Neural cell (in vitro differentiated cells): ENCODE data around the gene CAST. TPM values are rescaled to one million over a fixed set of nuclear protein-coding genes. Genes with fewer than 3 reads are reported as not detected.

ENCODE experiments used
- H2AFZ ChIP-seq: fragments of 200-600, 300-800 bp; sonication (generic), shearing (Covaris generic); 2 replicates; pipeline ENCODE4 v1.6.0; 2014; ENCODE audit warnings: low read depth, mild to moderate bottlenecking, antibody characterized with exemption, low read length, moderate library complexity
- H3F3A ChIP-seq: fragments of 200-600 bp; shearing (Covaris generic); 2 replicates; pipeline ENCODE4 v1.6.1; 2016; ENCODE audit warnings: mild to moderate bottlenecking, moderate library complexity, mixed read lengths, antibody characterized with exemption, low read length; ENCODE audit not compliant: insufficient read depth, poor library complexity, severe bottlenecking
- H3K27ac ChIP-seq: fragments of 200-600, 300-800 bp; sonication (generic), shearing (Covaris generic); 2 replicates; pipeline ENCODE4 v1.5.1; 2014; ENCODE audit warnings: mild to moderate bottlenecking, low read length, moderate library complexity
- H3K27me3 ChIP-seq: fragments of 300-800, 200-600 bp; sonication (generic), shearing (Covaris generic); 2 replicates; pipeline ENCODE4 v1.6.0; 2014; ENCODE audit warnings: mild to moderate bottlenecking, low read depth, low read length, moderate library complexity; ENCODE audit not compliant: insufficient read depth
- H3K36me3 ChIP-seq: fragments of 300-800, 200-600 bp; sonication (generic), shearing (Covaris generic); 2 replicates; pipeline ENCODE4 v1.5.1; 2014; ENCODE audit warnings: mild to moderate bottlenecking, antibody characterized with exemption, low read length, moderate library complexity; ENCODE audit not compliant: insufficient read depth
- H3K4me2 ChIP-seq: fragments of 300-800, 200-600 bp; sonication (generic), shearing (Covaris generic); 2 replicates; pipeline ENCODE4 v1.6.0; 2014; ENCODE audit warnings: mild to moderate bottlenecking, low read length
- H3K4me3 ChIP-seq: fragments of 300-800, 200-600 bp; sonication (generic), shearing (Covaris generic); 2 replicates; pipeline ENCODE4 v1.5.1; 2014; ENCODE audit warnings: mild to moderate bottlenecking, low read length, moderate library complexity
- H3K79me2 ChIP-seq: fragments of 200-600 bp; shearing (Covaris generic); replicated peaks from 2 replicates; pipeline ENCODE4 v1.6.0; 2014; ENCODE audit warnings: mild to moderate bottlenecking, low read length, moderate library complexity; ENCODE audit not compliant: insufficient read depth
- H3K9ac ChIP-seq: fragments of 300-800, 200-600 bp; sonication (generic), shearing (Covaris generic); 2 replicates; pipeline ENCODE4 v1.6.1; 2016; ENCODE audit warnings: mild to moderate bottlenecking, low read length, mixed read lengths
- H3K9me2 ChIP-seq: fragments of 200-600 bp; shearing (Covaris generic); 2 replicates; pipeline ENCODE4 v1.6.1; 2016; ENCODE audit warnings: mild to moderate bottlenecking, low read length, mixed read lengths; ENCODE audit not compliant: insufficient read depth
- H3K9me3 ChIP-seq: fragments of 200-600, 300-800 bp; sonication (generic), shearing (Covaris generic); 2 replicates; pipeline ENCODE4 v1.6.1; 2016; ENCODE audit warnings: mild to moderate bottlenecking, mixed run types, low read length, moderate library complexity, mixed read lengths
- H4K20me1 ChIP-seq: fragments of 200-600 bp; shearing (Covaris generic); 2 replicates; pipeline ENCODE4 v1.6.1; 2016; ENCODE audit warnings: mild to moderate bottlenecking, mixed run types; ENCODE audit not compliant: insufficient read depth
- EP300 ChIP-seq: fragments of 450-650 bp; conservative IDR thresholded peaks from 2 replicates; pipeline ENCODE4 v1.6.1; 2014; ENCODE audit warnings: antibody characterized with exemption, mild to moderate bottlenecking, moderate library complexity; ENCODE audit not compliant: poor library complexity, severe bottlenecking
- EZH2 ChIP-seq: fragments of 200-600, 300-800 bp; shearing (Covaris generic), sonication (generic); IDR thresholded peaks from 2 replicates; pipeline ENCODE4 v1.6.1; 2014; ENCODE audit warnings: antibody characterized with exemption, low read length, borderline replicate concordance, mild to moderate bottlenecking; ENCODE audit not compliant: insufficient read depth, poor library complexity, severe bottlenecking
- MXI1 ChIP-seq: fragments of 450-650 bp; conservative IDR thresholded peaks from 2 replicates; pipeline ENCODE4 v1.6.1; 2014; ENCODE audit warnings: antibody characterized with exemption, mild to moderate bottlenecking; ENCODE audit not compliant: poor library complexity, severe bottlenecking
- POLR2AphosphoS5 ChIP-seq: IDR thresholded peaks from 2 replicates; pipeline ENCODE4 v1.6.1; 2012
- RAD21 ChIP-seq: fragments of 450-650 bp; conservative IDR thresholded peaks from 2 replicates; pipeline ENCODE4 v1.6.1; 2014; ENCODE audit warnings: antibody characterized with exemption, mild to moderate bottlenecking, moderate library complexity
- SMC3 ChIP-seq: fragments of 450-650 bp; conservative IDR thresholded peaks from 2 replicates; pipeline ENCODE4 v1.6.1; 2014; ENCODE audit warnings: antibody characterized with exemption, mild to moderate bottlenecking, moderate library complexity; ENCODE audit not compliant: poor library complexity
- TAF1 ChIP-seq: IDR thresholded peaks from 2 replicates; pipeline ENCODE4 v1.6.1; 2012; ENCODE audit warnings: low read depth
- polyA plus RNA-seq: library from polyadenylated mRNA; depleted of rRNA; stranded (reverse); fragments of >200 nt; gene quantifications from 2 replicates; pipeline ENCODE4 v1.2.3, GENCODE V29; 2014
- TF ChIP-seq, protein P1 (sequence below): IDR thresholded peaks from 2 replicates; pipeline ENCODE4 v1.6.1; 2012; ENCODE audit warnings: borderline replicate concordance
- TF ChIP-seq, protein P2 (sequence below): fragments of 450-650 bp; IDR thresholded peaks from 2 replicates; pipeline ENCODE4 v1.5.1; 2014; ENCODE audit warnings: antibody characterized with exemption, mild to moderate bottlenecking, moderate library complexity; ENCODE audit not compliant: poor library complexity, severe bottlenecking

CAST gene
- polyA plus RNA-seq, 1 donor from 2014 or later = 8.4 TPM

GRCh38 chr5:96649681-96650540 is 12.3 kb upstream of the CAST start:
- no peak overlapping the region for H3K4me2 ChIP-seq
- no peak overlapping the region for H3K4me3 ChIP-seq
- H3K27ac ChIP-seq = no peak overlapping the region
- H4K20me1 ChIP-seq = no peaks in the 10 kb centered on the region
- H2AFZ ChIP-seq = no peak overlapping the region
- H3K27me3 ChIP-seq = no peaks in the 10 kb centered on the region
- TF ChIP-seq TAF1 = no peak
- TF ChIP-seq SMC3 = no peak
- no peaks in the 10 kb centered on the region for H3K9me3 ChIP-seq
- no peaks in the 10 kb centered on the region for H3F3A ChIP-seq
- no peak overlapping the region for H3K9ac ChIP-seq
- H3K79me2 ChIP-seq = no peaks in the 10 kb centered on the region
- H3K36me3 ChIP-seq = no peaks in the 10 kb centered on the region
- H3K9me2 ChIP-seq = no peaks in the 10 kb centered on the region

GRCh38 chr5:96651047-96651446 is 11.1 kb upstream of the CAST start:
- no peaks in the 10 kb centered on the region for H3K79me2 ChIP-seq
- TF ChIP-seq MXI1 = no peak
- TF ChIP-seq TAF1 = no peak
- TF ChIP-seq EZH2 = no peak
- TF ChIP-seq SMC3 = no peak
- TF ChIP-seq, protein P1, sequence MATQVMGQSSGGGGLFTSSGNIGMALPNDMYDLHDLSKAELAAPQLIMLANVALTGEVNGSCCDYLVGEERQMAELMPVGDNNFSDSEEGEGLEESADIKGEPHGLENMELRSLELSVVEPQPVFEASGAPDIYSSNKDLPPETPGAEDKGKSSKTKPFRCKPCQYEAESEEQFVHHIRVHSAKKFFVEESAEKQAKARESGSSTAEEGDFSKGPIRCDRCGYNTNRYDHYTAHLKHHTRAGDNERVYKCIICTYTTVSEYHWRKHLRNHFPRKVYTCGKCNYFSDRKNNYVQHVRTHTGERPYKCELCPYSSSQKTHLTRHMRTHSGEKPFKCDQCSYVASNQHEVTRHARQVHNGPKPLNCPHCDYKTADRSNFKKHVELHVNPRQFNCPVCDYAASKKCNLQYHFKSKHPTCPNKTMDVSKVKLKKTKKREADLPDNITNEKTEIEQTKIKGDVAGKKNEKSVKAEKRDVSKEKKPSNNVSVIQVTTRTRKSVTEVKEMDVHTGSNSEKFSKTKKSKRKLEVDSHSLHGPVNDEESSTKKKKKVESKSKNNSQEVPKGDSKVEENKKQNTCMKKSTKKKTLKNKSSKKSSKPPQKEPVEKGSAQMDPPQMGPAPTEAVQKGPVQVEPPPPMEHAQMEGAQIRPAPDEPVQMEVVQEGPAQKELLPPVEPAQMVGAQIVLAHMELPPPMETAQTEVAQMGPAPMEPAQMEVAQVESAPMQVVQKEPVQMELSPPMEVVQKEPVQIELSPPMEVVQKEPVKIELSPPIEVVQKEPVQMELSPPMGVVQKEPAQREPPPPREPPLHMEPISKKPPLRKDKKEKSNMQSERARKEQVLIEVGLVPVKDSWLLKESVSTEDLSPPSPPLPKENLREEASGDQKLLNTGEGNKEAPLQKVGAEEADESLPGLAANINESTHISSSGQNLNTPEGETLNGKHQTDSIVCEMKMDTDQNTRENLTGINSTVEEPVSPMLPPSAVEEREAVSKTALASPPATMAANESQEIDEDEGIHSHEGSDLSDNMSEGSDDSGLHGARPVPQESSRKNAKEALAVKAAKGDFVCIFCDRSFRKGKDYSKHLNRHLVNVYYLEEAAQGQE = no peak
- TF ChIP-seq EP300 = no peak
- no peak for TF ChIP-seq POLR2AphosphoS5
- no peak for TF ChIP-seq RAD21
- TF ChIP-seq, protein P2, sequence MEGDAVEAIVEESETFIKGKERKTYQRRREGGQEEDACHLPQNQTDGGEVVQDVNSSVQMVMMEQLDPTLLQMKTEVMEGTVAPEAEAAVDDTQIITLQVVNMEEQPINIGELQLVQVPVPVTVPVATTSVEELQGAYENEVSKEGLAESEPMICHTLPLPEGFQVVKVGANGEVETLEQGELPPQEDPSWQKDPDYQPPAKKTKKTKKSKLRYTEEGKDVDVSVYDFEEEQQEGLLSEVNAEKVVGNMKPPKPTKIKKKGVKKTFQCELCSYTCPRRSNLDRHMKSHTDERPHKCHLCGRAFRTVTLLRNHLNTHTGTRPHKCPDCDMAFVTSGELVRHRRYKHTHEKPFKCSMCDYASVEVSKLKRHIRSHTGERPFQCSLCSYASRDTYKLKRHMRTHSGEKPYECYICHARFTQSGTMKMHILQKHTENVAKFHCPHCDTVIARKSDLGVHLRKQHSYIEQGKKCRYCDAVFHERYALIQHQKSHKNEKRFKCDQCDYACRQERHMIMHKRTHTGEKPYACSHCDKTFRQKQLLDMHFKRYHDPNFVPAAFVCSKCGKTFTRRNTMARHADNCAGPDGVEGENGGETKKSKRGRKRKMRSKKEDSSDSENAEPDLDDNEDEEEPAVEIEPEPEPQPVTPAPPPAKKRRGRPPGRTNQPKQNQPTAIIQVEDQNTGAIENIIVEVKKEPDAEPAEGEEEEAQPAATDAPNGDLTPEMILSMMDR = no peak
- H3F3A ChIP-seq = no peaks in the 10 kb centered on the region
- no peaks in the 10 kb centered on the region for H3K27me3 ChIP-seq
- H3K9me2 ChIP-seq = no peaks in the 10 kb centered on the region
- no peak overlapping the region for H3K4me2 ChIP-seq
- H2AFZ ChIP-seq = no peak overlapping the region
- no peak overlapping the region for H3K4me3 ChIP-seq
- no peaks in the 10 kb centered on the region for H4K20me1 ChIP-seq
- H3K9me3 ChIP-seq = no peaks in the 10 kb centered on the region
- H3K36me3 ChIP-seq = no peaks in the 10 kb centered on the region
- H3K9ac ChIP-seq = no peak overlapping the region
- no peak overlapping the region for H3K27ac ChIP-seq
